A673 (cell line): ENCODE results near the gene MATK.

ENCODE experiments used
- EZH2 ChIP-seq: fragments of 200-600 bp; sonication (generic); IDR thresholded peaks from 2 replicates; pipeline ENCODE4 v1.6.1; 2017; ENCODE audit warnings: borderline replicate concordance, low read depth, mild to moderate bottlenecking, mixed read lengths, antibody characterized with exemption, low read length; ENCODE audit not compliant: poor library complexity, severe bottlenecking
- TF ChIP-seq, protein P1 (sequence below): fragments of 300-800, 200-600 bp; sonication (generic); conservative IDR thresholded peaks from 2 replicates; pipeline ENCODE4 v1.5.1; 2017; ENCODE audit warnings: low read depth, mild to moderate bottlenecking, antibody characterized with exemption, low read length, moderate library complexity, mixed read lengths

DNA sequence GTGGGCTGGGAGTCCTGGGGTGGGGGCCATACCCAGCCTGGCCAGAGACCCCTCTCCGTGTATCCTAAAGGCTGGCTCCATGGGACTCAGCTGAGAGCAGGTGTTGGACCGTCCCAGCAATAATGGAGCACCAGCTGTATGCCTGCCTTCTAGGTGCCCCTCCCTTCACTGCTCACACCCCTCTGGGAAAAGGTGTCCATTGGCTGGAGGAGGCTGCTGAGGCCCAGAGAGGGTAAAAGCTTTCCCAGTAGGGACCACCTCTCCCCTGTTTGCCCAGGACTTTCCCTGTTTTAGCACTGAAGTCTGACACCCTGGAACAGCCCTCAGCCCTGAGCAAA is 10.8 kb downstream of the MATK start:
- TF ChIP-seq, protein P1, sequence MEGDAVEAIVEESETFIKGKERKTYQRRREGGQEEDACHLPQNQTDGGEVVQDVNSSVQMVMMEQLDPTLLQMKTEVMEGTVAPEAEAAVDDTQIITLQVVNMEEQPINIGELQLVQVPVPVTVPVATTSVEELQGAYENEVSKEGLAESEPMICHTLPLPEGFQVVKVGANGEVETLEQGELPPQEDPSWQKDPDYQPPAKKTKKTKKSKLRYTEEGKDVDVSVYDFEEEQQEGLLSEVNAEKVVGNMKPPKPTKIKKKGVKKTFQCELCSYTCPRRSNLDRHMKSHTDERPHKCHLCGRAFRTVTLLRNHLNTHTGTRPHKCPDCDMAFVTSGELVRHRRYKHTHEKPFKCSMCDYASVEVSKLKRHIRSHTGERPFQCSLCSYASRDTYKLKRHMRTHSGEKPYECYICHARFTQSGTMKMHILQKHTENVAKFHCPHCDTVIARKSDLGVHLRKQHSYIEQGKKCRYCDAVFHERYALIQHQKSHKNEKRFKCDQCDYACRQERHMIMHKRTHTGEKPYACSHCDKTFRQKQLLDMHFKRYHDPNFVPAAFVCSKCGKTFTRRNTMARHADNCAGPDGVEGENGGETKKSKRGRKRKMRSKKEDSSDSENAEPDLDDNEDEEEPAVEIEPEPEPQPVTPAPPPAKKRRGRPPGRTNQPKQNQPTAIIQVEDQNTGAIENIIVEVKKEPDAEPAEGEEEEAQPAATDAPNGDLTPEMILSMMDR = no peak
- no peak for TF ChIP-seq EZH2
